Hepatocyte (in vitro differentiated cells): ENCODE results near the gene TOX3. TPM values are rescaled to one million over a fixed set of nuclear protein-coding genes. Genes with fewer than 3 reads are reported as not detected.

Experiments used
- DNase-seq: peaks from one replicate; pipeline ENCODE4 v3.0.0-alpha.2; 2016; ENCODE audit warnings: low spot score
- H2AFZ ChIP-seq: fragments of 200-600 bp; sonication (generic); 2 replicates; pipeline ENCODE4 v1.6.0; 2016; ENCODE audit warnings: antibody characterized with exemption, mild to moderate bottlenecking
- H3K27ac ChIP-seq: fragments of 200-600 bp; sonication (generic); 2 replicates; pipeline ENCODE4 v1.5.1; 2016; ENCODE audit warnings: mild to moderate bottlenecking
- H3K27me3 ChIP-seq: fragments of 200-600 bp; sonication (generic); 2 replicates; pipeline ENCODE4 v1.6.1; 2016
- H3K36me3 ChIP-seq: fragments of 200-600 bp; sonication (generic); replicated peaks from 2 replicates; pipeline ENCODE4 v1.5.1; 2016; ENCODE audit warnings: low read depth; ENCODE audit not compliant: insufficient read depth
- H3K4me1 ChIP-seq: fragments of 200-600 bp; sonication (generic); 2 replicates; pipeline ENCODE4 v1.5.1; 2016; ENCODE audit warnings: mild to moderate bottlenecking, moderate library complexity; ENCODE audit not compliant: insufficient read depth
- H3K4me2 ChIP-seq: fragments of 200-600 bp; sonication (generic); 2 replicates; pipeline ENCODE4 v1.6.0; 2016
- H3K4me3 ChIP-seq: fragments of 200-600 bp; sonication (generic); 2 replicates; pipeline ENCODE4 v1.5.1; 2016; ENCODE audit warnings: mild to moderate bottlenecking
- H3K79me2 ChIP-seq: fragments of 200-600 bp; sonication (generic); 2 replicates; pipeline ENCODE4 v1.6.0; 2017; ENCODE audit warnings: mild to moderate bottlenecking
- H3K9me2 ChIP-seq: fragments of 200-600 bp; sonication (generic); replicated peaks from 2 replicates; pipeline ENCODE4 v1.6.0; 2017; ENCODE audit warnings: mild to moderate bottlenecking; ENCODE audit not compliant: insufficient read depth
- H3K9me3 ChIP-seq: fragments of 200-600 bp; sonication (generic); 2 replicates; pipeline ENCODE4 v1.5.1; 2016; ENCODE audit warnings: low read depth, mild to moderate bottlenecking
- H4K20me1 ChIP-seq: fragments of 200-600 bp; sonication (generic); 2 replicates; pipeline ENCODE4 v1.6.0; 2016; ENCODE audit warnings: mild to moderate bottlenecking; ENCODE audit not compliant: insufficient read depth, poor library complexity, severe bottlenecking
- CTCF ChIP-seq: fragments of 200-600 bp; sonication (generic); IDR thresholded peaks from 2 replicates; pipeline ENCODE4 v1.5.1; 2016; ENCODE audit warnings: antibody characterized with exemption, mild to moderate bottlenecking; ENCODE audit not compliant: poor library complexity
- EZH2 ChIP-seq: fragments of 200-600 bp; sonication (generic); IDR thresholded peaks from 2 replicates; pipeline ENCODE4 v1.6.1; 2016; ENCODE audit warnings: antibody characterized with exemption, mild to moderate bottlenecking, borderline replicate concordance
- EZH2phosphoT487 ChIP-seq: fragments of 200-600 bp; sonication (generic); IDR thresholded peaks from one replicate; pipeline ENCODE4 v1.6.1; 2018; ENCODE audit warnings: antibody characterized with exemption, mild to moderate bottlenecking, low read depth, moderate library complexity; ENCODE audit not compliant: unreplicated experiment, severe bottlenecking
- WGBS: methylation state at CpG from one replicate; pipeline ENCODE4 v1.1.6; 2016; ENCODE audit warnings: low lambda C conversion rate; ENCODE audit errors: missing lambda C conversion rate; 5-methylcytosine and 5-hydroxymethylcytosine counted together
- polyA plus RNA-seq: library from polyadenylated mRNA; unstranded; fragments of >200 nt; fragmentation: Nextera tagmentation; extraction: Ambion mirVana; gene quantifications from 2 replicates; pipeline ENCODE4 v1.2.1, GENCODE V29; 2016
- total RNA-seq: library from RNA; depleted of rRNA; stranded (reverse); fragments of >200 nt; gene quantifications from 2 replicates; pipeline ENCODE4 v1.2.3, GENCODE V29; 2014

TOX3 gene
- total and polyA plus RNA-seq, 2 experiments from 2014 or later = 11.8 to 23.6 TPM

DNA sequence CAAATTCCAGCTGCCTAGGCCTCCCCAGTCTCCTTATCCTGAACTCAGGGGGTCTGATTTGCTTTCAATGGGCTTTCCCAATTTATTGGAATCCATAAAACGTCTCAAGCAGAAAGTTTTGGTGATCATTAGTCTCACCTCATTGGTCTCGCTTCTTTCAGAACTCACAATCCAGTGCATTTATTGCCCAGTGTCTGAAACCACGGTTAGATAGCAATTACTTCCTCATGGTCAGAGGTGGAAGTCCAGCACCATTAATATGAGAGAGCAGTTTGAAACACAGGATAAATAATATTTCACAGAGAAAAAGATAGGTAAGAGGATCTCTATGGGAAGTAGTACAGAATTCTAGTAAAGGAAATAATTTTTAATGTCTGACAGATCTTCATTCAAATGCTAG, 128.7 kb downstream of the TOX3 start:
- DNase-seq = no peak
- 79% methylated on average over 3 of the region's 3 CpGs for WGBS
- Histone ChIP-seq H3K79me2 (no peaks in the 10 kb centered on the region), H4K20me1 (no peaks in the 10 kb centered on the region), H3K27me3 (no peaks in the 10 kb centered on the region), H3K36me3 (no peaks in the 10 kb centered on the region), H3K4me2 (no peak overlapping the region), H3K4me3 (no peak overlapping the region), H3K4me1 (no peaks in the 10 kb centered on the region), H3K9me2 (no peaks in the 10 kb centered on the region), H3K9me3 (no peaks in the 10 kb centered on the region), H3K27ac (no peak overlapping the region), H2AFZ (no peak overlapping the region)
- TF ChIP-seq EZH2phosphoT487 = no peak

- Histone ChIP-seq H3K4me1 (no peaks in the 10 kb centered on the region), H3K27ac (no peak overlapping the region), H3K4me3 (no peak overlapping the region), H3K4me2 (no peak overlapping the region), H2AFZ (no peak overlapping the region), H3K9me3 (no peaks in the 10 kb centered on the region), H3K9me2 (no peaks in the 10 kb centered on the region), H3K36me3 (no peaks in the 10 kb centered on the region), H3K79me2 (no peaks in the 10 kb centered on the region), H3K27me3 (no peaks in the 10 kb centered on the region), H4K20me1 (no peaks in the 10 kb centered on the region)
- no peak for DNase-seq
- 80% methylated on average over 1 of the region's 1 CpG for WGBS
- no peak for TF ChIP-seq EZH2phosphoT487
- no peak for TF ChIP-seq CTCF
- no peak for TF ChIP-seq EZH2
Measured at GRCh38 chr16:52416888-52417287, 130.1 kb downstream of the TOX3 start.

GRCh38 chr16:52411011-52411410, 135.9 kb downstream of the TOX3 start:
- Histone ChIP-seq H3K36me3 (no peaks in the 10 kb centered on the region), H2AFZ (no peak overlapping the region), H3K27ac (no peak overlapping the region), H3K79me2 (no peaks in the 10 kb centered on the region), H3K4me2 (no peak overlapping the region), H3K4me1 (peaks cover 12% of the 10 kb centered on the region), H3K27me3 (no peaks in the 10 kb centered on the region), H4K20me1 (no peaks in the 10 kb centered on the region), H3K9me3 (no peaks in the 10 kb centered on the region), H3K9me2 (no peaks in the 10 kb centered on the region), H3K4me3 (no peak overlapping the region)
- DNase-seq = no peak
- TF ChIP-seq CTCF = no peak
- TF ChIP-seq EZH2 = no peak
- TF ChIP-seq EZH2phosphoT487 = no peak
- WGBS = 97% methylated on average over 3 of the region's 3 CpGs

DNA sequence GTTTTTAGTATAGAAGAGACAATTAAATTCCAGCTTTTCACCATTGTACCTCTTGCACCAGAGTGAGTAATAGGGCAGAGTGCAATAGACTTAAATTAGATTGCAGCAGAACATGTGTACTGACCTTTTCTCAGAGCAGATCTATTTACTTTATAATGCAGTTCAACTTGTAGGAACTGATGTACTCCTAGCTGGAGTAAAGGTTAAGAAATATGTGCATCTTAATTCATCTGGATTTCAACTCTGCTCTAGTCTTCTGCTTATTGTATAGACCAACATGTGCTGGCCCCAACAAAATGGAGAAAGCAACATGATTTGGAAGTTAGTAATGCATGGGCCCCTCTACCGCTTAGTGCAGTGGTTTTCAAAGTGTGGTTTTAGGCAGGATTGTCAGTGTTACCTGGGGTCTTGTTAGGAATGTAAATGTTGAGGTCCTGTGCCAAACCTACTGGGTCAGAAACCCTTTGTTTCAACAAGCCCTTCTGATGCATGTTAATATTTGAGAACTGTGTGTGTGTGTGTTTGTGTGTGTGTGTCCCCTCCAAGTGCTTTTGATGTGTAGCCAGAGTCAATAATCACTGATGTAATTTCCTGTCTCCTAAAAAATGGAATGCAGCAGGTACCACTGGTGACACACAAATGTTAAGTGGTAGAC, 138.6 kb downstream of the TOX3 start:
- H3K36me3 ChIP-seq = no peaks in the 10 kb centered on the region
- TF ChIP-seq EZH2 (no peak), EZH2phosphoT487 (no peak), CTCF (no peak)
- WGBS = 74% methylated on average over 1 of the region's 1 CpG
- H4K20me1 ChIP-seq = no peaks in the 10 kb centered on the region
- H3K9me3 ChIP-seq = no peaks in the 10 kb centered on the region
- peak overlapping the region; percentile 92 for H3K27ac ChIP-seq
- H3K4me3 ChIP-seq = no peak overlapping the region
- no peak overlapping the region for H2AFZ ChIP-seq
- no peak overlapping the region for H3K4me2 ChIP-seq
- no peaks in the 10 kb centered on the region for H3K27me3 ChIP-seq
- peaks cover 12% of the 10 kb centered on the region for H3K4me1 ChIP-seq
- no peaks in the 10 kb centered on the region for H3K9me2 ChIP-seq
- peak; percentile 21 for DNase-seq
- no peaks in the 10 kb centered on the region for H3K79me2 ChIP-seq
